WTC11 (cell line): ENCODE results near the gene PTPN3. TPM values are rescaled to one million over a fixed set of nuclear protein-coding genes. Genes with fewer than 3 reads are reported as not detected.

Source experiments
- ATAC-seq: fragments of 200-7000 bp; cut with Tn5 transposase; 2 replicates; pipeline ENCODE4 v1.10.0; 2021; ENCODE audit warnings: mild to moderate bottlenecking, moderate library complexity
- CTCF ChIA-PET: fragments of 300-600 bp; sonication (Branson Sonifier 250); formaldehyde crosslinking; loops from one replicate; lab custom pipeline; 2021; ENCODE audit warnings: antibody characterized with exemption; lab: Charles Lee
- POLR2A ChIA-PET: fragments of 350-600 bp; sonication (Branson Sonifier 250); formaldehyde crosslinking; loops from one replicate; lab custom pipeline; 2021; ENCODE audit warnings: antibody characterized with exemption; lab: Charles Lee
- DNase-seq: peaks from one replicate; pipeline ENCODE4 v3.0.0; 2021; ENCODE audit warnings: low spot score
- H3K27ac Mint-ChIP-seq: 2 replicates; pipeline ENCODE4 v1.8.0; 2021; ENCODE audit warnings: mixed read lengths
- H3K27me3 Mint-ChIP-seq: 2 replicates; pipeline ENCODE4 v1.8.0; 2021; ENCODE audit warnings: low read depth, mild to moderate bottlenecking, moderate library complexity, mixed read lengths
- H3K36me3 Mint-ChIP-seq: 2 replicates; pipeline ENCODE4 v1.8.0; 2021; ENCODE audit warnings: mixed read lengths
- H3K4me1 Mint-ChIP-seq: 2 replicates; pipeline ENCODE4 v1.8.0; 2022; ENCODE audit warnings: mixed read lengths
- H3K4me3 Mint-ChIP-seq: 2 replicates; pipeline ENCODE4 v1.8.0; 2021; ENCODE audit warnings: mild to moderate bottlenecking, moderate library complexity, mixed read lengths
- H3K9me3 Mint-ChIP-seq: 2 replicates; pipeline ENCODE4 v1.8.0; 2021; ENCODE audit warnings: mixed read lengths
- AFF4 ChIP-seq: sonication (generic); formaldehyde crosslinking; IDR thresholded peaks from 2 replicates; pipeline ENCODE4 v1.8.1; 2023; ENCODE audit warnings: mild to moderate bottlenecking, missing genetic modification reagents, borderline replicate concordance
- ATF3 ChIP-seq: sonication (generic); formaldehyde crosslinking; conservative IDR thresholded peaks from 2 replicates; pipeline ENCODE4 v1.8.1; 2022; ENCODE audit warnings: mild to moderate bottlenecking, missing genetic modification reagents
- CDX4 ChIP-seq: fragments of 250-450 bp; sonication (Bioruptor Pico); IDR thresholded peaks from 2 replicates; pipeline ENCODE4 v1.9.0; 2021; ENCODE audit warnings: moderate library complexity, mild to moderate bottlenecking, inconsistent platforms, borderline replicate concordance
- FOXJ3 ChIP-seq: sonication (generic); formaldehyde crosslinking; IDR thresholded peaks from 2 replicates; pipeline ENCODE4 v1.9.0; 2021; ENCODE audit warnings: missing genetic modification reagents, mild to moderate bottlenecking, borderline replicate concordance
- FOXK1 ChIP-seq: sonication (generic); formaldehyde crosslinking; IDR thresholded peaks from 2 replicates; pipeline ENCODE4 v1.8.0; 2022; ENCODE audit warnings: mild to moderate bottlenecking, moderate library complexity, missing genetic modification reagents
- FOXP1 ChIP-seq: sonication (generic); formaldehyde crosslinking; IDR thresholded peaks from 2 replicates; pipeline ENCODE4 v1.8.0; 2022; ENCODE audit warnings: missing genetic modification reagents, mild to moderate bottlenecking, moderate library complexity, borderline replicate concordance
- GRHL2 ChIP-seq: fragments of 250-450 bp; sonication (Bioruptor Pico); IDR thresholded peaks from 2 replicates; pipeline ENCODE4 v1.8.0; 2022; ENCODE audit warnings: mild to moderate bottlenecking, moderate library complexity; ENCODE audit not compliant: insufficient replicate concordance, severe bottlenecking
- HMGA2 ChIP-seq: fragments of 250-450 bp; sonication (Bioruptor Pico); IDR thresholded peaks from 2 replicates; pipeline ENCODE4 v1.4.0; 2021; ENCODE audit warnings: mild to moderate bottlenecking, moderate library complexity
- NR3C1 ChIP-seq: sonication (generic); formaldehyde crosslinking; conservative IDR thresholded peaks from 2 replicates; pipeline ENCODE4 v1.8.1; 2023; ENCODE audit warnings: low read depth, mild to moderate bottlenecking, missing genetic modification reagents
- PRDM15 ChIP-seq: sonication (generic); formaldehyde crosslinking; IDR thresholded peaks from 2 replicates; pipeline ENCODE4 v1.8.0; 2022; ENCODE audit warnings: missing genetic modification reagents
- SP1 ChIP-seq: sonication (generic); formaldehyde crosslinking; conservative IDR thresholded peaks from 2 replicates; pipeline ENCODE4 v1.8.1; 2022; ENCODE audit warnings: missing genetic modification reagents
- TCF7 ChIP-seq: sonication (generic); formaldehyde crosslinking; IDR thresholded peaks from 2 replicates; pipeline ENCODE4 v1.8.0; 2022; ENCODE audit warnings: mild to moderate bottlenecking, low read depth, missing genetic modification reagents, moderate library complexity
- ZBTB43 ChIP-seq: sonication (generic); formaldehyde crosslinking; IDR thresholded peaks from 2 replicates; pipeline ENCODE4 v1.8.1; 2023; ENCODE audit warnings: mild to moderate bottlenecking, missing genetic modification reagents
- ZNF121 ChIP-seq: sonication (generic); formaldehyde crosslinking; IDR thresholded peaks from 2 replicates; pipeline ENCODE4 v1.8.0; 2023; ENCODE audit warnings: missing genetic modification reagents
- ZNF138 ChIP-seq: sonication (generic); formaldehyde crosslinking; conservative IDR thresholded peaks from 2 replicates; pipeline ENCODE4 v1.8.1; 2022; ENCODE audit warnings: mild to moderate bottlenecking, moderate library complexity, missing genetic modification reagents
- ZNF263 ChIP-seq: sonication (generic); formaldehyde crosslinking; IDR thresholded peaks from 2 replicates; pipeline ENCODE4 v1.8.1; 2022; ENCODE audit warnings: low read depth, mild to moderate bottlenecking, moderate library complexity, missing genetic modification reagents
- ZNF532 ChIP-seq: fragments of 250-450 bp; sonication (Bioruptor Pico); IDR thresholded peaks from 2 replicates; pipeline ENCODE4 v1.9.0; 2021; ENCODE audit warnings: mild to moderate bottlenecking, borderline replicate concordance
- total RNA-seq: library from RNA; stranded (reverse); gene quantifications from 3 replicates; pipeline ENCODE4 v1.2.3, GENCODE V29; 2021

Gene PTPN3
- total RNA-seq, 1 experiment from 2014 or later = 1.7 TPM

- TF ChIP-seq AFF4 (no peak), TCF7 (CRISPR knock-in tag) (no peak), ZNF263 (no peak), ZBTB43 (CRISPR knock-in tag) (no peak), ZNF532 (no peak), ZNF138 (CRISPR knock-in tag) (no peak), ATF3 (no peak)
Observed at GRCh38 chr9:109355564-109356297, 142.4 kb downstream of the PTPN3 start (continued).

GRCh38 chr9:109354190-109354589 lies 143.9 kb downstream of the PTPN3 start:
- Mint-ChIP-seq H3K36me3 (no peaks in the 10 kb centered on the region), H3K4me1 (no peaks in the 10 kb centered on the region), H3K9me3 (no peaks in the 10 kb centered on the region), H3K27ac (no peak overlapping the region), H3K4me3 (no peak overlapping the region), H3K27me3 (no peaks in the 10 kb centered on the region)
- ATAC-seq (no peak), DNase-seq (no peak)
- CTCF ChIA-PET = interaction anchor here (1.6 kb wide), 1 partner anchor 9 kb away, joined by 11 read pairs; no protein-coding TSS in a partner anchor
- POLR2A ChIA-PET = no interaction called here
- TF ChIP-seq HMGA2 (CRISPR knock-in tag) (no peak), ZNF121 (CRISPR knock-in tag) (no peak), GRHL2 (no peak), NR3C1 (CRISPR knock-in tag) (no peak), SP1 (CRISPR knock-in tag) (no peak), CDX4 (CRISPR knock-in tag) (no peak), FOXP1 (CRISPR knock-in tag) (no peak), FOXJ3 (CRISPR knock-in tag) (no peak), AFF4 (no peak), FOXK1 (CRISPR knock-in tag) (no peak), PRDM15 (CRISPR knock-in tag) (no peak)
